Fibroblast of lung (primary cell): ENCODE measurements around the gene TRAM2. TPM values are rescaled to one million over a fixed set of nuclear protein-coding genes. Genes with fewer than 3 reads are reported as not detected.

ENCODE experiments used
- DNase-seq, 2 donors: peaks; one replicate each; pipeline versions ENCODE4 v3.0.0 to v3.0.0-alpha.2; 2010; ENCODE audit warnings: low read depth in 2 of 2
- H2AFZ ChIP-seq: 2 replicates; pipeline ENCODE4 v1.5.1; 2012; ENCODE audit warnings: low read length, control low read depth, inconsistent platforms
- H3K27ac ChIP-seq: 2 replicates; pipeline ENCODE4 v1.5.1; 2011; ENCODE audit warnings: low read length, control low read depth; ENCODE audit not compliant: insufficient read depth
- H3K27me3 ChIP-seq: 2 replicates; pipeline ENCODE4 v1.5.1; 2011; ENCODE audit warnings: mild to moderate bottlenecking, low read length; ENCODE audit not compliant: control insufficient read depth, insufficient read depth
- H3K36me3 ChIP-seq: 2 replicates; pipeline ENCODE4 v1.5.1; 2011; ENCODE audit warnings: low read length; ENCODE audit not compliant: control insufficient read depth, insufficient read depth
- H3K4me1 ChIP-seq: 2 replicates; pipeline ENCODE4 v1.5.1; 2011; ENCODE audit warnings: low read length; ENCODE audit not compliant: control insufficient read depth, insufficient read depth; ENCODE audit errors: extremely low read depth
- H3K4me2 ChIP-seq: 2 replicates; pipeline ENCODE4 v1.5.1; 2011; ENCODE audit warnings: low read length, control low read depth; ENCODE audit not compliant: insufficient read depth; ENCODE audit errors: extremely low read depth
- H3K4me3 ChIP-seq, 4 experiments: fragments of 200-600 bp in 1 of 4; sonication (generic) in 1 of 4; replicated peaks in 1 of 4; 2 replicates each; pipeline ENCODE4 v1.5.1; 2011 to 2016; ENCODE audit warnings: low read length in 4 of 4, low read depth in 3 of 4, mild to moderate bottlenecking in 3 of 4, control low read depth in 2 of 4, inconsistent platforms in 1 of 4, mixed read lengths in 1 of 4; ENCODE audit not compliant: insufficient read depth in 1 of 4; ENCODE audit errors: control extremely low read depth in 1 of 4
- H3K79me2 ChIP-seq: 2 replicates; pipeline ENCODE4 v1.5.1; 2012; ENCODE audit warnings: mild to moderate bottlenecking, low read length, inconsistent platforms; ENCODE audit not compliant: control insufficient read depth, insufficient read depth
- H3K9ac ChIP-seq: 2 replicates; pipeline ENCODE4 v1.5.1; 2011; ENCODE audit warnings: mild to moderate bottlenecking, low read length, control low read depth; ENCODE audit not compliant: insufficient read depth
- H3K9me3 ChIP-seq: 2 replicates; pipeline ENCODE4 v1.5.1; 2012; ENCODE audit warnings: low read depth, low read length; ENCODE audit not compliant: control insufficient read depth, insufficient read depth
- H4K20me1 ChIP-seq: 2 replicates; pipeline ENCODE4 v1.5.1; 2011; ENCODE audit warnings: low read length; ENCODE audit not compliant: control insufficient read depth, insufficient read depth; ENCODE audit errors: extremely low read depth
- EZH2 ChIP-seq: IDR thresholded peaks from 2 replicates; pipeline ENCODE4 v1.5.1; 2012; ENCODE audit warnings: low read length, control low read depth, mild to moderate bottlenecking; ENCODE audit errors: missing control alignments
- polyA plus RNA-seq, 2 donors: library from polyadenylated mRNA; depleted of rRNA in 1 of 2; stranded (reverse) in 1 of 2; unstranded in 1 of 2; fragments of >200 nt; gene quantifications; 2 replicates each; pipeline ENCODE4 v1.2.1, GENCODE V29; 2011 to 2012; ENCODE audit warnings: missing spikeins in 1 of 2
- total RNA-seq: library from RNA; depleted of rRNA; stranded (reverse); fragments of >200 nt; gene quantifications from 2 replicates; pipeline ENCODE4 v1.2.1, GENCODE V29; 2014
- TF ChIP-seq, protein P1 (sequence below), 2 donors: IDR thresholded peaks in 1 of 2; conservative IDR thresholded peaks in 1 of 2; 1 replicate in 1 of 2; 2 replicates in 1 of 2; pipeline ENCODE4 v1.5.1; 2011 to 2012; ENCODE audit warnings: low read length in 2 of 2, control low read depth in 1 of 2, inconsistent platforms in 1 of 2, low read depth in 1 of 2, mild to moderate bottlenecking in 1 of 2

TRAM2 gene
- total and polyA plus RNA-seq, 2 donors (not counting 1 experiment from before 2014, with no cell fraction given): 131 to 252 TPM

- Histone ChIP-seq H3K27ac (peak overlapping the region; percentile 45), H2AFZ (no peak overlapping the region), H3K27me3 (no peaks in the 10 kb centered on the region), H3K9ac (no peak overlapping the region), H3K4me1 (peaks cover 9% of the 10 kb centered on the region), H3K9me3 (no peaks in the 10 kb centered on the region), H3K79me2 (no peaks in the 10 kb centered on the region), H3K4me2 (no peak overlapping the region), H4K20me1 (no peaks in the 10 kb centered on the region), H3K4me3 (no peak overlapping the region), H3K36me3 (no peaks in the 10 kb centered on the region)
- TF ChIP-seq EZH2: no peak
- TF ChIP-seq, protein P1, sequence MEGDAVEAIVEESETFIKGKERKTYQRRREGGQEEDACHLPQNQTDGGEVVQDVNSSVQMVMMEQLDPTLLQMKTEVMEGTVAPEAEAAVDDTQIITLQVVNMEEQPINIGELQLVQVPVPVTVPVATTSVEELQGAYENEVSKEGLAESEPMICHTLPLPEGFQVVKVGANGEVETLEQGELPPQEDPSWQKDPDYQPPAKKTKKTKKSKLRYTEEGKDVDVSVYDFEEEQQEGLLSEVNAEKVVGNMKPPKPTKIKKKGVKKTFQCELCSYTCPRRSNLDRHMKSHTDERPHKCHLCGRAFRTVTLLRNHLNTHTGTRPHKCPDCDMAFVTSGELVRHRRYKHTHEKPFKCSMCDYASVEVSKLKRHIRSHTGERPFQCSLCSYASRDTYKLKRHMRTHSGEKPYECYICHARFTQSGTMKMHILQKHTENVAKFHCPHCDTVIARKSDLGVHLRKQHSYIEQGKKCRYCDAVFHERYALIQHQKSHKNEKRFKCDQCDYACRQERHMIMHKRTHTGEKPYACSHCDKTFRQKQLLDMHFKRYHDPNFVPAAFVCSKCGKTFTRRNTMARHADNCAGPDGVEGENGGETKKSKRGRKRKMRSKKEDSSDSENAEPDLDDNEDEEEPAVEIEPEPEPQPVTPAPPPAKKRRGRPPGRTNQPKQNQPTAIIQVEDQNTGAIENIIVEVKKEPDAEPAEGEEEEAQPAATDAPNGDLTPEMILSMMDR (conservative IDR thresholded peaks at IDR 0.05 in 1 of 2, IDR thresholded peaks at IDR 0.05 in 1 of 2; ENCODE audit: low read depth in 1 of 2, low read length in 2 of 2): no peak
- DNase-seq: peak; percentile 71 to 79
Observed at GRCh38 chr6:52603000-52603795, 26.3 kb upstream of the TRAM2 start.

DNA sequence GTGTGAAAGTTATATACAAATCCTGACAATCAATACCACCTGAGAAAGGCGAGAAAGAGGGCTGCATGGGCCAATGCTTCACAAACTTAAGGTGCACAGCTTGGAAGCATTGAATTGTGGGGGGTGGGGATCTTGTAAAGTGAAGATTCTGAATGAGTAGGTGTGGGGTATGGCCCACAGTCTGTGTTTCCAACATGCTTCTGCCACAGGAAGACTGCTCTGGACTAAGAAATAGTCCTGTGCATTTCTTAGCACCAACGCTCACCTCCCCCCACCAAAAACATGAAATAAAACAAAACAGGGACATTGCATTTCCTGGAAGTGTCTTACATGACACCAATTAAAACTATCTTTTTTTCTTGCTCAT is 21.9 kb upstream of the TRAM2 start:
- no peak overlapping the region for H2AFZ ChIP-seq
- TF ChIP-seq, protein P1 (conservative IDR thresholded peaks at IDR 0.05 in 1 of 2, IDR thresholded peaks at IDR 0.05 in 1 of 2; ENCODE audit: low read depth in 1 of 2, low read length in 2 of 2): no peak
- no peak for TF ChIP-seq EZH2
- H3K27me3 ChIP-seq: no peaks in the 10 kb centered on the region
- no peak overlapping the region for H3K9ac ChIP-seq
- H3K36me3 ChIP-seq: no peaks in the 10 kb centered on the region
- H3K4me2 ChIP-seq: no peak overlapping the region
- no peak overlapping the region for H3K4me3 ChIP-seq
- no peaks in the 10 kb centered on the region for H3K9me3 ChIP-seq
- no peak for DNase-seq
- no peak overlapping the region for H3K27ac ChIP-seq
- no peaks in the 10 kb centered on the region for H4K20me1 ChIP-seq
- H3K79me2 ChIP-seq: no peaks in the 10 kb centered on the region
- H3K4me1 ChIP-seq: peaks cover 38% of the 10 kb centered on the region

GRCh38 chr6:52598123-52598823 is 21.4 kb upstream of the TRAM2 start:
- Histone ChIP-seq H4K20me1 (no peaks in the 10 kb centered on the region), H3K36me3 (no peaks in the 10 kb centered on the region), H3K4me1 (peaks cover 37% of the 10 kb centered on the region), H3K4me2 (peak overlapping the region; percentile 60), H3K4me3 (no peak overlapping the region), H3K79me2 (no peaks in the 10 kb centered on the region), H3K27me3 (no peaks in the 10 kb centered on the region), H2AFZ (peak overlapping the region; percentile 83), H3K27ac (peak overlapping the region; percentile 69), H3K9me3 (no peaks in the 10 kb centered on the region), H3K9ac (peak overlapping the region; percentile 5)
- no peak for TF ChIP-seq EZH2
- TF ChIP-seq, protein P1 (conservative IDR thresholded peaks at IDR 0.05 in 1 of 2, IDR thresholded peaks at IDR 0.05 in 1 of 2; ENCODE audit: low read depth in 1 of 2, low read length in 2 of 2): peak; percentile 72 to 82
- peak; percentile 81 to 82 for DNase-seq
